C4-2B (cell line): ENCODE measurements around the gene RNMT.

Experiments
- CTCF ChIP-seq: fragments of 450-650 bp; conservative IDR thresholded peaks from 2 replicates; pipeline ENCODE4 v1.5.1; 2017; ENCODE audit warnings: mild to moderate bottlenecking
- ZFX ChIP-seq: fragments of 450-650 bp; IDR thresholded peaks from 2 replicates; pipeline ENCODE4 v1.6.1; 2017

GRCh38 chr18:13758622-13759021, 32.1 kb downstream of the RNMT start:
- no peak for TF ChIP-seq CTCF
- TF ChIP-seq ZFX = no peak
